HG02870 (cell line): Measurements from ENCODE around the gene ADCY10.
"Not testable (repeated sequence)": the region's sequence is repeated elsewhere in the genome, so short reads cannot be mapped to it uniquely, and the experiment has no call there.

Source experiments
- ATAC-seq: cut with Tn5 transposase; IDR thresholded peaks from one replicate; pipeline ENCODE4 v1.9.1; 2021; ENCODE audit warnings: mild to moderate bottlenecking, moderate library complexity; ENCODE audit not compliant: unreplicated experiment

Gene ADCY10

GRCh38 chr1:167893798-167894197, 20.1 kb downstream of the ADCY10 start:
- no peak for ATAC-seq

DNA sequence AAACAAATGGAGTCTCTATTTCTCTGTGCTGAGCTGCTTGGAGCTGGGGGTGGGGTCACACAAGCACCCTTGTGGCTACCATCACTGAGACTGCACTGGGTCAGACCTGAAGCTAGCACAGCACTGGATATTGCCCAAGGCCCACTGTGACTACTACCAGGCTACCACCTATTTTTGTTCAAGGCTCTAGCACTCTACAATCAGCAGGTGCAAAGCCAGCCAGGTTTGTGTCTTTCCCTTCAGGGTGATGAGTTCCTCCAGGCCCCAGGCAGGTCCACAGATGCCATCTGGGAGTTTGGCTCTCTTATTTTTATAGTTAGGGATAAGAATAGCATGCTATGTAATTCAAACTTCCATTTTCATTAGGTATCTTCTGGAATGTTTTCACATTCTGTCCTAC, 23.5 kb downstream of the ADCY10 start:
- no peak for ATAC-seq

DNA sequence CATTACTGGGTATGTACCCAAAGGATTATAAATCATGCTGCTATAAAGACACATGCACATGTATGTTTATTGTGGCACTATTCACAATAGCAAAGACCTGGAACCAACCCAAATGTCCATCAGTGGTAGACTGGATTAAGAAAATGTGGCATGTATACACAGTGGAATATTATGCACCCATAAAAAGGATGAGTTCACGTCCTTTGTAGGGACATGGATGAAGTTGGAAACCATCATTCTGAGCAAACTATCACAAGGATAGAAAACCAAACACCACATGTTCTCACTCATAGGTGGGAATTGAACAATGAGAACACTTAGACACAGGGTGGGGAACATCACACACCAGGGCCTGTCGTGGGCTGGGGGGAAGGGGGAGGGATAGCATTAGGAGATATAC, 26.7 kb downstream of the ADCY10 start:
- ATAC-seq, result not testable (repeated sequence)

- ATAC-seq, result no peak
Measured at GRCh38 chr1:167882376-167882775, 31.6 kb downstream of the ADCY10 start.

DNA sequence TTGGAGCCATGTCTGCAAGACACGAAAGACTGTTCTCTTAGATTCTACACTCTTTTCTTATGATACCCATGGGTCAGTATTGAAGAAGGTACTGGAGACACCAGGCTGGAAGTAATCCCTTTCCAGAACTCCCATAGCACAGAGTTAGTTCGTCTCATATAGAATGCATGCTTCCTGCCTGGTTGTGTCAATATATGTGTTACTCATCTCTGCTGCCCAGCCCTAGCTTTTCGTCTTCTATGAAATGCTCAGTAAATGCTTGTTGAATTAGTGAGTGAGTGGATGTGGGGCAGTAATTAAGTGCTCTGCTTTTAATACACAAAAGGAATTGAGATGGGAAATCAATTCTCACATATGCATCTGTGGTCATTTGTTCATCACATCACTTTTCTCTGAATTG, 32.1 kb downstream of the ADCY10 start:
- ATAC-seq, result no peak

DNA sequence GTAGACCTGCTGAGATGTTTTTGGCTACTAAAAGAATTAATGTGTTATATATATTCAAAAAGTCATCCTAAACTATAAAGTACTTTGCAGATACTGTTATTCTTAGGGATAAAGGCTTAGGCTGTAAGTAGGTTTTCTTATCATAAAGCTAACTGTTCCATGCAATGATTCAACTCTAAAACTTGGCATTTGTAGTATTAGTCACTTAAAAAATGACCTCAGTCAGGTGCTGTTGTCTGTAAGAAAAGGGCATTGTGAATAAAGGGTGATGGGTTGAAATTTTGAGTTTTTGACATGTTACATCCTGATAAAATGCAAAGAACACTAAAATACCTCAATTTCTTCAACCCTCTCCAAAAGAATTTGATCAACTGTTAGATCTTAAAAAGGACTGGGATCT, 32.9 kb downstream of the ADCY10 start:
- no peak for ATAC-seq

- ATAC-seq, result no peak
Measured at GRCh38 chr1:167880580-167881021, 33.3 kb downstream of the ADCY10 start.

GRCh38 chr1:167879508-167879907, 34.4 kb downstream of the ADCY10 start:
- ATAC-seq, result no peak

DNA sequence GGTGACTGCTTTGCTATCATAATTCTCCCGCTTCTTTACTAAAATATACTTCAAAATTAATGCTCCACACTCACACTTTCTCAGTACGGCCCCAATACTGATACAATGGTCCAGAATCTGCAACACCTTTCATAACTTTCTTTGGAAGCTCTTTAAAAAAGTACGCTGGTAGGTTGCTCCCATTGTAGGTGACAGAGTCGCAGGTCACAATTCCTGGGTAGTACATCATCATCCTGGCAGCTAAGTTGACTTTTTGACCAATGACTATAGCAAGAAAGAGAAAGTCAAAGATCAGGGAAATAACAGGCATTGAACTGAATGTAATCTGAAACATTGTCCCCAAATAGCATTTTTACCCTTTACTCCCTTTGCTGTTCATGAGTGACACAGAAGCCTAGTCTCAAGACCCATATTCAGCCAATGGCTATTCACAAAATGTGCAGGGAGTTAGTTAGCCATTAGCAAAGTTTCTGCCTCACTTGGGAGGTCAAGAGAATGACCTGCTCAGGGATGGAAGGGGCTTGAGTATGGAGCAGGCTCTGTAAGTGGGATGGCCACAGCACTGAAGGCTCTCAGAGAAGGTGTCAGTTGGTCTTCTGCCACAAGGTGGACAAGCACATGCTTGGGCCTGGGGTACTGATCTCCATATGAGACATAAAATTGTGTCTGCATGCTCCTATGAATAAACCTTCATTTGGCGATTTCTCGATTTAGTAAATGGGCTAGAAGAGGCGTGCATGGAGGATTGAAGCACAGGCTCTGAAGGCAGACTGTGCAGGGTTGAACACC, 35.4 kb downstream of the ADCY10 start:
- ATAC-seq, result no peak

DNA sequence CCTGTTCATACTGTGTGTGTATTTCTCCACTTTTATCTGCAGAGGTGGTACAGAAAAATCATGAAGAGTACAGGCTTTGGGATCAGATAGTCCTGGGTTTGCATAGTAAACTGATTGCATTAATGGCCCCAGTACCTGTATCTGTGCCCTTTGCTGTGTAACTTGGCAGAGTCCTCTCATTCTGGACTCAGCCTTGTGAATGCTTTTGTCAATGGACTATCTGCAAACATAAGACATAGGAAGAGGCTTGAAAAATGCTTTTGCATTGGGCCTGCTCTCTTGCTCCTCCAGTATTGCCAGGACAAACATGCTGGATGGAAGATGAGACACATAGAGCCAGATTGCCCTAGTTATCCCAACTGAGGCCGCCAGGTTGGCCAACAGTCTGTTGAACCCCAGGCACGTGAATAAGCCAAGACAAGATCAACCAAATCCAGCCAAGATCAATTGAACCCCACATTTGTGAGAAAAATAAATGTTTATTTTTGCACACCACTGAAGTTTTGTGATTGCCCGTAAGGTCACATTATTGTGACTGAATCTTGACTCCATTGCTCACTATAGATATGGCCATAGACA, 37.2 kb downstream of the ADCY10 start:
- no peak for ATAC-seq

GRCh38 chr1:167871331-167871730, 42.6 kb downstream of the ADCY10 start:
- no peak for ATAC-seq

- ATAC-seq, result not testable (repeated sequence)
Measured at GRCh38 chr1:167869157-167870001, 44.6 kb downstream of the ADCY10 start.

DNA sequence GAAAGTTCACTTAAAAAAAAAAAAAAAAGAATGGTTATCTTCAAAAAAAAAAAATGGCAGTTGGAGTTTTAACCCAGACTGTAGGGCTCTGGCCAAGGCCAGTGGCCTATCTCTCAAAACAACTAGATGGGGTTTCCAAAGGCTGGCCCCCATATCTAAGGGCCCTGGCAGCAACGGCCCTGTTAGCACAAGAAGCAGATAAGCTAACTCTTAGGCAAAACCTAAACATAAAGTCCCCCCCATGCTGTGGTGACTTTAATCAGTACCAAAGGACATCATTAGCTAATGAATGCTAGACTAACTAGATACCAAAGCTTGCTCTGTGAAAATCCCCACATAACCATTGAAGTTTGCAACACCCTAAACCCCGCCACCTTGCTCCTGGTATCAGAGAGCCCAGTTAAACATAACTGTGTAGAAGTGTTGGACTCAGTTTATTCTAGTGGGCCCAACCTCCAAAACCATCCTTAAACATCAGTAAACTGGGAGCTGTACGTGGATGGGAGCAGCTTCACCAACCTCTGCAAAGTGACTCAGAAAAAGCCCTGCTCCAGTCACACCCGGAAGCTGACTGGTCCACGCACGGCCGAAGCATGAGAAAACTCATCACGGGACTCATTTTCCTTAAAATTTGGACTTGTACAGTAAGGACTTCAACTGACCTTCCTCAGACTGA, 47.1 kb downstream of the ADCY10 start:
- not testable (repeated sequence) for ATAC-seq

- not testable (repeated sequence) for ATAC-seq
Measured at GRCh38 chr1:167866326-167866725, 47.6 kb downstream of the ADCY10 start.

GRCh38 chr1:167865804-167866308, 48.1 kb downstream of the ADCY10 start:
- ATAC-seq, result not testable (repeated sequence)

GRCh38 chr1:167865193-167865592, 48.7 kb downstream of the ADCY10 start:
- not testable (repeated sequence) for ATAC-seq

DNA sequence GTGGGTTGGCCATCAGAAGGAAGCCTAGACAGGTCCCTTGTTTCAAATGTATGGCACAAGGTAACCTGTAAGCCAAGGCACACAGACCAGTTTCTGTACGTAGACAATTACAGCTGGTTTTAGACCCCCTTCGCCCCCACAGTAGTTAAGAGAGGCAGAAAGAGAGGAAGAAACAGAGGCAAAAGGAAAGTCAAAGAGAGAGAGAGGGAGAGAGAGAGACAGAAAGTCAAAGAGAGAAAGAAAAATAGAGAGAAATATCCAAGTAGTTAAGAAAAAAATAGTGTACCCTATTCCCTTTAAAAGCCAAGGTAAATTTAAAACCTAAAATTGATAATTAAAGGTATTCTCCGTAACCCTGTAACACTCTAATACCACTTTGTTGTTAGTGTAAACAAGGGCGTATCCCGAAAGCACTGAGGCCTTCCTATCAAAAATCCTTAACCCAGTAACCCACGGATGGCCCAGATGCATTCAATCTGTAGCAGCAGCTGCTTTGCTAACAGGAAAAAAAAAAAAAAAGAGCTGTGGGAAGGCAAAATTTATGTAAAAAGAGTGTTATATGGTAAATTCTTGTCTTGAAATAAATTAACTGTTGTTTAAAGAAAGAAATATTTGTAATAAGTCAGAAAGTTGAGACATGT, 49.4 kb downstream of the ADCY10 start:
- ATAC-seq, result no peak

- no peak for ATAC-seq
Measured at GRCh38 chr1:167863921-167864279, 50.0 kb downstream of the ADCY10 start.

DNA sequence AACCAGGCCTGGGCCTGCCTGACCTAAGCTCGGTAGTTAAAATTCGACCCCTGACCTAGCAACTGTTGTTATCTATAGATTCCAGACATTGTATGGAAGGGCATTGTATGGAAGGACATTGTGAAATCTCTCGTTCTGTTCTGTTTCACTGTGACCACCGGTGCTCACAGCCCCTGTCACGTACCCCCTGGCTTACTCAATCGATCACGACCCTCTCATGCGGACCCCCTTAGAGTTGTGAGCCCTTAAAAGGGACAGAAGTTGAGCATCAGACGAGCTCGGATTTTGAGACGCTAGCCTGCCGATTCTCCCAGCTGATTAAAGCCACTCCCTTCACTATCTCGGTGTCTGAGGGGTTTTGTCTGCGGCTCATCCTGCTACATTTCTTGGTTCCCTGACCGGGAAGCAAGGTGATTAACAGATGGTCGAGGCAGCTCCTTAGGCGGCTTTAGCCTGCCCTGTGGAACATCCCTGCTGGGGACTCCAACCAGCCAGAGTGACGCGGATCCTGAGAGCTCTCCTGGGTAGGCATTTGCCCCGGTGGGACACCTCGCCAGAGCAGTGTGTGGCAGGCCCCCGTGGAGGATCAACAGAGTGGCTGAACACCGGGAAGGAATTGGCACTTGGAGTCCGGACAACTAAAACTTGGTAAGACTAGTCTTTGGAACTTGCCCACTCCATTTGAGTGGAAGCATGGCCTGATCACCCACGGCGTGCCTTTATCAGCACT, 50.6 kb downstream of the ADCY10 start:
- not testable (repeated sequence) for ATAC-seq
